Tibial nerve (tissue), 4 donors: ENCODE measurements around the gene EMP2. TPM values are rescaled to one million over a fixed set of nuclear protein-coding genes. Genes with fewer than 3 reads are reported as not detected.

ENCODE experiments used
- DNase-seq, 2 donors: peaks; one replicate each; pipeline ENCODE4 v3.0.0-alpha.2; 2019; ENCODE audit warnings: low spot score in 2 of 2
- H3K27ac ChIP-seq, 4 donors: fragments of 200-600 bp; sonication (generic) in 3 of 4; one replicate each; pipeline ENCODE4 v1.5.1; 2017 to 2019; ENCODE audit warnings: mild to moderate bottlenecking in 1 of 4
- H3K27me3 ChIP-seq, 2 donors: fragments of 200-600 bp; sonication (generic) in 1 of 2; one replicate each; pipeline versions ENCODE4 v1.5.1 to v1.6.0; 2017 to 2019
- H3K36me3 ChIP-seq, 3 donors: fragments of 200-600 bp; sonication (generic); one replicate each; pipeline ENCODE4 v1.5.1; 2018 to 2019
- H3K4me1 ChIP-seq, 4 donors: fragments of 200-600 bp; sonication (generic) in 3 of 4; one replicate each; pipeline ENCODE4 v1.5.1; 2017 to 2019
- H3K4me3 ChIP-seq, 4 donors: fragments of 200-600 bp; sonication (generic) in 3 of 4; one replicate each; pipeline ENCODE4 v1.5.1; 2017 to 2019; ENCODE audit warnings: mild to moderate bottlenecking in 1 of 4, moderate library complexity in 1 of 4
- H3K9me3 ChIP-seq, 4 donors: fragments of 200-600 bp; sonication (generic) in 3 of 4; one replicate each; pipeline ENCODE4 v1.5.1; 2017 to 2019
- EP300 ChIP-seq, 2 donors: sonication (generic); formaldehyde crosslinking; IDR thresholded peaks; one replicate each; pipeline ENCODE4 v1.6.1; 2017; ENCODE audit warnings: antibody characterized with exemption in 2 of 2, mild to moderate bottlenecking in 1 of 2
- POLR2A ChIP-seq, 2 donors: fragments of 450-650 bp; IDR thresholded peaks; one replicate each; pipeline ENCODE4 v1.6.1; 2017; ENCODE audit warnings: antibody characterized with exemption in 2 of 2, mild to moderate bottlenecking in 2 of 2, moderate library complexity in 2 of 2
- WGBS, 2 donors: methylation state at CpG; one replicate each; pipeline ENCODE4 v1.1.5; 2018; 5-methylcytosine and 5-hydroxymethylcytosine counted together
- total RNA-seq, 4 donors: library from RNA; depleted of rRNA; stranded (reverse); fragments of >200 nt; gene quantifications; one replicate each; pipeline ENCODE4 v1.1.0, GENCODE V29; 2016
- TF ChIP-seq, protein P1 (sequence below), 5 experiments: fragments of 200-600 bp in 3 of 5; fragments of 450-650 bp in 2 of 5; sonication (generic) in 3 of 5; IDR thresholded peaks; one replicate each; pipeline ENCODE4 v1.5.1; 2016 to 2019; ENCODE audit warnings: antibody characterized with exemption in 5 of 5, mild to moderate bottlenecking in 3 of 5, moderate library complexity in 2 of 5

Gene EMP2
- total RNA-seq, 4 donors from 2014 or later: 60.5 to 72.1 (median 65.5) TPM

GRCh38 chr16:10558746-10559641 lies 21.4 kb downstream of the EMP2 start:
- peak in 1 of 2 donors; percentile 40 for TF ChIP-seq POLR2A (IDR thresholded peaks at IDR 0.05)
- TF ChIP-seq, protein P1, sequence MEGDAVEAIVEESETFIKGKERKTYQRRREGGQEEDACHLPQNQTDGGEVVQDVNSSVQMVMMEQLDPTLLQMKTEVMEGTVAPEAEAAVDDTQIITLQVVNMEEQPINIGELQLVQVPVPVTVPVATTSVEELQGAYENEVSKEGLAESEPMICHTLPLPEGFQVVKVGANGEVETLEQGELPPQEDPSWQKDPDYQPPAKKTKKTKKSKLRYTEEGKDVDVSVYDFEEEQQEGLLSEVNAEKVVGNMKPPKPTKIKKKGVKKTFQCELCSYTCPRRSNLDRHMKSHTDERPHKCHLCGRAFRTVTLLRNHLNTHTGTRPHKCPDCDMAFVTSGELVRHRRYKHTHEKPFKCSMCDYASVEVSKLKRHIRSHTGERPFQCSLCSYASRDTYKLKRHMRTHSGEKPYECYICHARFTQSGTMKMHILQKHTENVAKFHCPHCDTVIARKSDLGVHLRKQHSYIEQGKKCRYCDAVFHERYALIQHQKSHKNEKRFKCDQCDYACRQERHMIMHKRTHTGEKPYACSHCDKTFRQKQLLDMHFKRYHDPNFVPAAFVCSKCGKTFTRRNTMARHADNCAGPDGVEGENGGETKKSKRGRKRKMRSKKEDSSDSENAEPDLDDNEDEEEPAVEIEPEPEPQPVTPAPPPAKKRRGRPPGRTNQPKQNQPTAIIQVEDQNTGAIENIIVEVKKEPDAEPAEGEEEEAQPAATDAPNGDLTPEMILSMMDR (IDR thresholded peaks at IDR 0.05): no peak
- TF ChIP-seq EP300 (IDR thresholded peaks at IDR 0.05): peak; percentile 13 to 77
- Histone ChIP-seq H3K4me1 (peaks cover 0 to 79% (median 43%) of the 10 kb centered on the region in 4 donors), H3K4me3 (peak overlapping the region; percentile 2 to 34 (median 8)), H3K27me3 (no peaks in the 10 kb centered on the region), H3K36me3 (peaks cover 0 to 7% (median 0%) of the 10 kb centered on the region in 3 donors), H3K9me3 (peaks cover 0 to 8% (median 2%) of the 10 kb centered on the region in 4 donors), H3K27ac (peak overlapping the region; percentile 64 to 90 (median 84))
- peak; percentile 61 to 68 for DNase-seq
- 12 to 27% methylated on average over 25 of the region's 25 CpGs for WGBS, 2 donors

DNA sequence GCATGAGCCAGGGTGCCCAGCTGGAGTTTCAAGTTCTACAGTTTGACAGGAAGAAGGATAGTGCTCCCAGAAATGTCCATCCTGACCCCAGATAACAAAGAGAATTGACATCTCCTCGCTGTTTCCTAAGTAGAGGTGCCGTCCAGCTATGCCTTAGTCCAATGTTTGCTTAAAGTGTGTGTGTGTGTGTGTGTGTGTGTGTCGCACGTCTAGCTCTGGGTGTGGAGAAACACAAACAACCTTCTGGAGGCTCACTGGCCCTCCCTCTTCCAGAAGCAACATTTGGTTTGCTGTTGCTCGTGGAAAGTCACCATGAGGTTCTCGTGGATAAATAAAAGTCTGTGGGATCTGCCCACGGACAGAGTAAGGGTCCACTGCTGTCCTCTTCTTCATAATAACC lies 22.1 kb downstream of the EMP2 start:
- Histone ChIP-seq H3K27me3 (no peaks in the 10 kb centered on the region), H3K27ac (peak overlapping the region; percentile 64 to 90 (median 84)), H3K4me3 (peak overlapping the region in 3 of 4 donors; percentile 2 to 34 (median 13)), H3K9me3 (peaks cover 0 to 8% (median 2%) of the 10 kb centered on the region in 4 donors), H3K36me3 (peaks cover 0 to 7% (median 0%) of the 10 kb centered on the region in 3 donors), H3K4me1 (peaks cover 0 to 80% (median 45%) of the 10 kb centered on the region in 4 donors)
- 15 to 38% methylated on average over 7 of the region's 7 CpGs for WGBS, 2 donors
- DNase-seq: no peak
- no peak for TF ChIP-seq EP300 (IDR thresholded peaks at IDR 0.05)
- TF ChIP-seq, protein P1 (IDR thresholded peaks at IDR 0.05): no peak
- TF ChIP-seq POLR2A (IDR thresholded peaks at IDR 0.05): no peak

- WGBS, 2 donors: 54 to 65% methylated on average over 5 of the region's 5 CpGs
- TF ChIP-seq EP300 (IDR thresholded peaks at IDR 0.05) (peak in 1 of 2 donors; percentile 50), POLR2A (IDR thresholded peaks at IDR 0.05) (no peak)
- TF ChIP-seq, protein P1 (IDR thresholded peaks at IDR 0.05): no peak
- H3K27me3 ChIP-seq: no peaks in the 10 kb centered on the region
- H3K27ac ChIP-seq: peak overlapping the region; percentile 64 to 90 (median 84)
- H3K4me3 ChIP-seq: no peak overlapping the region
- peaks cover 0 to 5% (median 0%) of the 10 kb centered on the region in 3 donors for H3K36me3 ChIP-seq
- peaks cover 0 to 8% (median 2%) of the 10 kb centered on the region in 4 donors for H3K9me3 ChIP-seq
- no peak for DNase-seq
- peaks cover 0 to 85% (median 46%) of the 10 kb centered on the region in 4 donors for H3K4me1 ChIP-seq
Measured at GRCh38 chr16:10557750-10558149, 22.6 kb downstream of the EMP2 start.

GRCh38 chr16:10556236-10556635 lies 24.2 kb downstream of the EMP2 start:
- H3K27ac ChIP-seq: peak overlapping the region in 2 of 4 donors; percentile 90
- DNase-seq: no peak
- no peaks in the 10 kb centered on the region for H3K9me3 ChIP-seq
- no peaks in the 10 kb centered on the region for H3K36me3 ChIP-seq
- WGBS, 2 donors: 79 to 85% methylated on average over 3 of the region's 3 CpGs
- no peak overlapping the region for H3K4me3 ChIP-seq
- H3K4me1 ChIP-seq: peaks cover 0 to 87% (median 48%) of the 10 kb centered on the region in 4 donors
- no peak for TF ChIP-seq EP300 (IDR thresholded peaks at IDR 0.05)
- TF ChIP-seq, protein P1 (IDR thresholded peaks at IDR 0.05): no peak
- H3K27me3 ChIP-seq: no peaks in the 10 kb centered on the region

- peaks cover 0 to 75% (median 34%) of the 10 kb centered on the region in 4 donors for H3K4me1 ChIP-seq
- WGBS, 2 donors: 58 to 73% methylated on average over 7 of the region's 7 CpGs
- TF ChIP-seq POLR2A (IDR thresholded peaks at IDR 0.05) (no peak), EP300 (IDR thresholded peaks at IDR 0.05) (no peak)
- TF ChIP-seq, protein P1 (IDR thresholded peaks at IDR 0.05): no peak
- no peaks in the 10 kb centered on the region for H3K9me3 ChIP-seq
- H3K27me3 ChIP-seq: no peaks in the 10 kb centered on the region
- H3K36me3 ChIP-seq: no peaks in the 10 kb centered on the region
- peak overlapping the region in 2 of 4 donors; percentile 90 for H3K27ac ChIP-seq
- no peak for DNase-seq
- no peak overlapping the region for H3K4me3 ChIP-seq
Measured at GRCh38 chr16:10554569-10554968, 25.8 kb downstream of the EMP2 start.
